HG02678 (cell line): Measurements from ENCODE around the gene TOX2.

Experiments used
- ATAC-seq: cut with Tn5 transposase; IDR thresholded peaks from one replicate; pipeline ENCODE4 v1.9.1; 2021; ENCODE audit warnings: mild to moderate bottlenecking, moderate library complexity; ENCODE audit not compliant: unreplicated experiment

The TOX2 gene

GRCh38 chr20:43914311-43915210 lies at the start of gene TOX2:
TOX2 (plus strand) TSS chr20:43914852; CDS start chr20:43914892, 40 bp downstream.
- ATAC-seq: peak; percentile 45

- ATAC-seq: no peak
Measured at GRCh38 chr20:43868091-43868490, 46.6 kb upstream of the TOX2 start.

- no peak for ATAC-seq
Measured at GRCh38 chr20:43870484-43870883, 44.2 kb upstream of the TOX2 start.

GRCh38 chr20:43878776-43879175 lies 35.9 kb upstream of the TOX2 start:
- no peak for ATAC-seq

- no peak for ATAC-seq
Measured at GRCh38 chr20:43893930-43894329, 20.7 kb upstream of the TOX2 start.

GRCh38 chr20:43894491-43894890 lies 20.2 kb upstream of the TOX2 start:
- no peak for ATAC-seq

GRCh38 chr20:43895235-43895634 lies 19.4 kb upstream of the TOX2 start:
- ATAC-seq: no peak

- no peak for ATAC-seq
Measured at GRCh38 chr20:43899274-43900120, 15.2 kb upstream of the TOX2 start.

GRCh38 chr20:43900121-43900466 lies 14.6 kb upstream of the TOX2 start:
- no peak for ATAC-seq

GRCh38 chr20:43900496-43900895 lies 14.2 kb upstream of the TOX2 start:
- no peak for ATAC-seq

GRCh38 chr20:43901296-43901695 lies 13.4 kb upstream of the TOX2 start:
- ATAC-seq: no peak

- no peak for ATAC-seq
Measured at GRCh38 chr20:43903953-43904826, 10.5 kb upstream of the TOX2 start.

GRCh38 chr20:43904827-43905177 lies 9.8 kb upstream of the TOX2 start:
- no peak for ATAC-seq

GRCh38 chr20:43906505-43907034 lies 8.1 kb upstream of the TOX2 start:
- ATAC-seq: no peak

GRCh38 chr20:43909211-43909610 lies 5.4 kb upstream of the TOX2 start:
- no peak for ATAC-seq

GRCh38 chr20:43909720-43910119 lies 4.9 kb upstream of the TOX2 start:
- no peak for ATAC-seq

GRCh38 chr20:43910564-43910963 lies 4.1 kb upstream of the TOX2 start:
- ATAC-seq: no peak

- no peak for ATAC-seq
Measured at GRCh38 chr20:43911066-43911465, 3.6 kb upstream of the TOX2 start.

- no peak for ATAC-seq
Measured at GRCh38 chr20:43913291-43914025, 1.2 kb upstream of the TOX2 start.
